ENCODE measurements around the gene PEX14.

The PEX14 gene

GRCh38 chr1:10521537-10522157 lies 46.9 kb downstream of the PEX14 start:
- DNase-seq: no peak

- no peak for DNase-seq
These were observed 47.6 kb downstream of the PEX14 start for GRCh38 chr1:10522322-10522860.

GRCh38 chr1:10525208-10525607 lies 50.5 kb downstream of the PEX14 start:
- DNase-seq: no peak

- no peak for DNase-seq
These were observed 53.6 kb downstream of the PEX14 start for GRCh38 chr1:10528066-10529014.

DNA sequence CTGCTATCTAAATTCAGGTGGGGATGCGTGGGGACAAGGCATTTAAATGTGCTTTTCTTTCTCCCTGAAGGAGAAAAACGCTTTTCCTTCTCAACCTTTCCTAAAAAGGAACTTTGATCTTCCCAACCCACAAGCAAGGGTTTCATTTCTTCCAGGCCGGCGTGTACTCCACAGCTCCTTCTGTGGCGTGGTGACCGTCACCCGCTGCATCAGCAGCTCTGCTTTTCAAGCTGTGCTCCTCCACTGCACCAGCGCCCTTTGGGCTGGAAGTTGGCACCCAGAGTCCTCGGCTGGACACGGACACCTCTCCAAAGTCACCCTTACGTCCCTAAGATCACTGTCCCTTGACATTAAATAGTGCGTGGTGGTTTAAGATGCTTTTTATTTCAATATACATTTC lies 54.3 kb downstream of the PEX14 start:
- no peak for DNase-seq

GRCh38 chr1:10529765-10530164 lies 55.0 kb downstream of the PEX14 start:
- no peak for DNase-seq

DNA sequence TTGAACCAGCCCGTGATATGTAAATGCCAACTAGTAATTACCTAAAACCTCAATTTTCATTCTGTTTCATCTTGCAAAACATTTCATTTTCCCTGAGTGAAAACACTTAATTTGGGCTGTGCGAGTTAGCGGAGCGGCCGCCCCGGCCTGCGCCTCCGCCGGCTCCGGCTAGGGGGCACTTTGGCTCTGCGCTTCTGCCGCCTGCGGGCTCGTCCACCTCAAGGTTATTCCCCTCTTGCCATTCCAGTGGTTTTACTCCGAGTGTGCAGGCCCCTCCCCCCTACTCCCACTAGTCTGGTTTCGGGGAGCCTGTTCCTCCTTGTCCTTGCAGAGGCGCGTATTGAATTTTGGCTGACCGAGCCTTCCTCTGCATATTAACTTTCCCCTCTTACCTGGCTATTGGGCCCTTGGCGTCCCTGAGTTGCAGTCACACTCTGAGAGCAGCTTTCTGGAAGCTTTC lies 55.6 kb downstream of the PEX14 start:
- DNase-seq: peak; percentile 90

DNA sequence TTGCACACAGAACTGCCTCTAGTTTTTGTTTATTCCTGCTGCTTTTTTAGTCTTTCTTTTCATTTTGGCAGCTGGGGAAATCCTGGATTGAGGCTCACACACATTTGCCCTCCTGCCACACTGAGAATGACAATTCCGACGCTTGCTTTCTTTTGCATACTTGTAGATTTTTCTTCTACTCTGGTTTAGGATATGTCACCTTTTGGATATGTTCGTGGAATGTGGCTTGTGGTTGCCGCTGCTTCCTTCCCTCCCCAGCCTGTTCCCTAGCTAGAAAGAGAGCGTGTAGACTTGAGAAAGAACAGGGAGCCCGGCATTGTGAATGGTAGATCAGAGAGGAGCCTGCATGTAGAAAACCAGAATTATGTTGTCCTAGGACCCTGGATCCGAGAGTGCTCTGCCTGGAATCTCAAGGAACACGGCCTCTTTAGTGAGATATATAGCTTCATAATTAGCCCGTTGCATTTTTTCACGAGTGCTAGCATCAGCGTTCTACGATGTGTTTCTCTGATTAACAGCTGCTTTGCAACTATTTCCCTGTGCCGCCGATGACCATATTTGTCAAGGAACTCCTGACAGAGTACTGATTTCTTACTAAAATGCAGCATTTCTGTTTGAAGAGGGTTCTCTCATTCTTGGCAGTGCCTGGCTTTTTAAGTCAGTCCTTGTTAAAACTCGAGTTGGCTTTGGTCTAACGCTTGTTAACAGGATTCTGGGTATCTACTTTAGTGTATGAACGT lies 56.2 kb downstream of the PEX14 start:
- DNase-seq: no peak

DNA sequence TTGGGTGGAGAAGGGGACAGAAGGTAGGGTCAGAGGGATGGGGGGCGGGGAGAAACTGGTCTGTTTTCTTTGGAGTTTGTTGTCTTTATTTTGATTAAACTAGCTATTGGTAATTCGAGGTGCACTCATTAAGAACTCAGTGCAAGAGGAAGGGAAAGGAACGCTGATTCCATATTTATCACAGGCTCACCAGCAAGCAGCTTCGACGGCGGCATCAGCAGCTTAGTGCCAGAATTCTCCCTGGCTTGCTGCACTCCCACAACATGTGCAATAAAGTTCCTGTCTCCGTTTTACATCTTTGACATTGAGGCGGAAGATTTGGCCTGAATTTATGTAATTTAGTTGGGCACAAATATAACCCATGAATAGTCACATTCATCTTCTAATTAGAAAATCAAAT lies 57.6 kb downstream of the PEX14 start:
- DNase-seq: no peak

- no peak for DNase-seq
These were observed 59.8 kb downstream of the PEX14 start for GRCh38 chr1:10534519-10534918.

- peak; percentile 67 for DNase-seq
These were observed 61.5 kb downstream of the PEX14 start for GRCh38 chr1:10536133-10536770.

GRCh38 chr1:10537082-10537766 lies 62.5 kb downstream of the PEX14 start:
- DNase-seq: peak; percentile 93

DNA sequence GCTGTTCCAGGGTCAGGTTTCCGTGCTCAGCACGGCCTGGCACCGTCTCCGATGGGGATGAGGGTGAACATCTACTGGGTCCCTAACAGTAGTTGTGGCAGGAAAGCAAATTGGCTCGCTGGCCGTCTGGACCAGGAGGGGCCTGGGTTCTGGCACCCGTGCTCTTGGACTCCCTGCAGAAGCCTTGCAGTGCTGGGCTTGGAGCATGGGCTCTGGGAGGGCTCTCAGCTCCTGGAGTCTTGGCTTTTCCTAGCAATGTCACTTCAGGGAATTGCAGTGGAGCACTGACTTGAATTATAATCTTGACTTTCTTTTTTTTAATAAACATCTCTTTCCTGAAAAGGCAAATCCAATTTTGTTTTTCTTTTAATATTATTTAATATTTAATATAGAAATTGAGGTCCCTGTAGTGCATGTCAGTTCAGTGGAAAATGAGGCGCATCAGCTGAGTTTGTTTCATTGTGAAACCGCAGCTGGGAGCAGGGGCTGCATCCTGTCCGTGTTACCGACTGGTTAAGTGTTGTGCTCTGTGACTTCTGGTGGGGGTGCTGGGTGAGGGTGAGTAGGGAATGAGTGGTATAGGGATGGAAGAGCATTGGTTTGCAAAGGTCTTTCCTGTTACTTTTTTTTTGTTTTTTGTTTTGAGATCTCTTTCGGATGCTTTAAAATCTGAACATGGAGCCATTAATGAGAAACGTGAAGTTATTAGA lies 64.1 kb downstream of the PEX14 start:
- DNase-seq: peak; percentile 69

GRCh38 chr1:10539411-10540043 lies 64.8 kb downstream of the PEX14 start:
- DNase-seq: peak; percentile 64

- DNase-seq: no peak
These were observed 65.7 kb downstream of the PEX14 start for GRCh38 chr1:10540277-10541005.

- peak; percentile 99 for DNase-seq
These were observed 66.5 kb downstream of the PEX14 start for GRCh38 chr1:10541286-10541685.

DNA sequence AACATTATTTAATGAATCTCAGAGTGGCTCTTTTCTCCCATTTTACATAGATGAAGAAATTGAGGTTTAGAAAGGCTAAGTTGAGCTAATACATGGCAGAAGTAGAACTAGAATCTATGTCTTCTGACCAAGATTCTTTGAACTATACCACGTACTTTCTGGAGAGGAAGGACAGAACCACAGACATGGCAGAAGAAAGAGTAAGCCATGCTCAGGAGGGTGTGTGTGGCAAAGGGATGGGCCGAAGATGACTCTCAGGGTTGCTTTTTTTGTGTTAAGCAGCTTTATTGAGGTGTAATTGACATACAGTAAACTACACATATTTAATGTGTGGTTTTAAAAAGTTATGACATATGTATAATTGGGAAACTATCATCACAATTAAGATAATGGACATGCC lies 69.5 kb downstream of the PEX14 start:
- DNase-seq: no peak

DNA sequence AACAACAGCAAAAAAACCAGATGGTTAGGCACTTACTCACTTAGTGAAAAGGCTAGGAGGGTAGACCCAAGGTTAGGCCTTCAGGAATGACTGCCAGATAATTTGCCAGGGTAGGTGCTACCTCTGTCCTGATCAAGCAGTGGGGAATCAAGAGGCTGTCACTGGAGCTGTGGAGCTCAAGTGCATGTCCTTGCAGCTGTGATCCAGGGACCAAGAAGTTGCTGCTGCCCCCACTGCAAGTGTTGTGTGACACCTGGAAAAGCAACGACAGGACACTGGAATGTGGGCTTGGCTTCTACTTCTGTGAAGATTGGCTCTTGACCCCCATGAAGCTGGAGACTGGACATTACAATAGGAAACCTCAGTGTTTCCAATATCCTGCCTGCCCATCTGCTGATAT lies 72.1 kb downstream of the PEX14 start:
- no peak for DNase-seq

GRCh38 chr1:10549904-10550664 lies 75.3 kb downstream of the PEX14 start:
- DNase-seq: no peak

Data from NCI-H510A (cell line).